ENCODE data around the gene EEF1A2.

GRCh38 chr20:63484236-63484635 lies 14.6 kb downstream of the EEF1A2 start:
- TF ChIP-seq CTCF (IDR thresholded peaks at IDR 0.05) (no peak), POLR2A (IDR thresholded peaks at IDR 0.05; ENCODE audit: low read depth) (no peak)
